ENCODE measurements around the gene SLC9A8. TPM values are rescaled to one million over a fixed set of nuclear protein-coding genes. Genes with fewer than 3 reads are reported as not detected.

The SLC9A8 gene
- total RNA-seq, 1 experiment from 2014 or later: 6.5 TPM

GRCh38 chr20:49928411-49929141, 115.9 kb downstream of the SLC9A8 start:
- DNase-seq (ENCODE audit: low spot score): peak; percentile 82
- ChIA-PET CTCF (interaction anchor here (0.8 to 1.0 kb wide), 2 partner anchors 12 to 143 kb away, joined by 3 read pairs; no protein-coding TSS in a partner anchor), POLR2A (no interaction called here)
- Mint-ChIP-seq H3K27ac (no peak overlapping the region), H3K27me3 (ENCODE audit: low read depth) (no peaks in the 10 kb centered on the region; the same call in 1 of the 2 replicates), H3K4me1 (peaks cover 4% of the 10 kb centered on the region; the same call in 1 of the 2 replicates), H3K4me3 (no peak overlapping the region), H3K9me3 (peaks cover 5% of the 10 kb centered on the region), H3K36me3 (no peaks in the 10 kb centered on the region)
- peak; percentile 88 for ATAC-seq
- TF ChIP-seq, protein P1, sequence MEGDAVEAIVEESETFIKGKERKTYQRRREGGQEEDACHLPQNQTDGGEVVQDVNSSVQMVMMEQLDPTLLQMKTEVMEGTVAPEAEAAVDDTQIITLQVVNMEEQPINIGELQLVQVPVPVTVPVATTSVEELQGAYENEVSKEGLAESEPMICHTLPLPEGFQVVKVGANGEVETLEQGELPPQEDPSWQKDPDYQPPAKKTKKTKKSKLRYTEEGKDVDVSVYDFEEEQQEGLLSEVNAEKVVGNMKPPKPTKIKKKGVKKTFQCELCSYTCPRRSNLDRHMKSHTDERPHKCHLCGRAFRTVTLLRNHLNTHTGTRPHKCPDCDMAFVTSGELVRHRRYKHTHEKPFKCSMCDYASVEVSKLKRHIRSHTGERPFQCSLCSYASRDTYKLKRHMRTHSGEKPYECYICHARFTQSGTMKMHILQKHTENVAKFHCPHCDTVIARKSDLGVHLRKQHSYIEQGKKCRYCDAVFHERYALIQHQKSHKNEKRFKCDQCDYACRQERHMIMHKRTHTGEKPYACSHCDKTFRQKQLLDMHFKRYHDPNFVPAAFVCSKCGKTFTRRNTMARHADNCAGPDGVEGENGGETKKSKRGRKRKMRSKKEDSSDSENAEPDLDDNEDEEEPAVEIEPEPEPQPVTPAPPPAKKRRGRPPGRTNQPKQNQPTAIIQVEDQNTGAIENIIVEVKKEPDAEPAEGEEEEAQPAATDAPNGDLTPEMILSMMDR (IDR thresholded peaks at IDR 0.05): peak; percentile 93
- TF ChIP-seq, protein P2, sequence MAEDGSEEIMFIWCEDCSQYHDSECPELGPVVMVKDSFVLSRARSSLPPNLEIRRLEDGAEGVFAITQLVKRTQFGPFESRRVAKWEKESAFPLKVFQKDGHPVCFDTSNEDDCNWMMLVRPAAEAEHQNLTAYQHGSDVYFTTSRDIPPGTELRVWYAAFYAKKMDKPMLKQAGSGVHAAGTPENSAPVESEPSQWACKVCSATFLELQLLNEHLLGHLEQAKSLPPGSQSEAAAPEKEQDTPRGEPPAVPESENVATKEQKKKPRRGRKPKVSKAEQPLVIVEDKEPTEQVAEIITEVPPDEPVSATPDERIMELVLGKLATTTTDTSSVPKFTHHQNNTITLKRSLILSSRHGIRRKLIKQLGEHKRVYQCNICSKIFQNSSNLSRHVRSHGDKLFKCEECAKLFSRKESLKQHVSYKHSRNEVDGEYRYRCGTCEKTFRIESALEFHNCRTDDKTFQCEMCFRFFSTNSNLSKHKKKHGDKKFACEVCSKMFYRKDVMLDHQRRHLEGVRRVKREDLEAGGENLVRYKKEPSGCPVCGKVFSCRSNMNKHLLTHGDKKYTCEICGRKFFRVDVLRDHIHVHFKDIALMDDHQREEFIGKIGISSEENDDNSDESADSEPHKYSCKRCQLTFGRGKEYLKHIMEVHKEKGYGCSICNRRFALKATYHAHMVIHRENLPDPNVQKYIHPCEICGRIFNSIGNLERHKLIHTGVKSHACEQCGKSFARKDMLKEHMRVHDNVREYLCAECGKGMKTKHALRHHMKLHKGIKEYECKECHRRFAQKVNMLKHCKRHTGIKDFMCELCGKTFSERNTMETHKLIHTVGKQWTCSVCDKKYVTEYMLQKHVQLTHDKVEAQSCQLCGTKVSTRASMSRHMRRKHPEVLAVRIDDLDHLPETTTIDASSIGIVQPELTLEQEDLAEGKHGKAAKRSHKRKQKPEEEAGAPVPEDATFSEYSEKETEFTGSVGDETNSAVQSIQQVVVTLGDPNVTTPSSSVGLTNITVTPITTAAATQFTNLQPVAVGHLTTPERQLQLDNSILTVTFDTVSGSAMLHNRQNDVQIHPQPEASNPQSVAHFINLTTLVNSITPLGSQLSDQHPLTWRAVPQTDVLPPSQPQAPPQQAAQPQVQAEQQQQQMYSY (CRISPR knock-in tag; IDR thresholded peaks at IDR 0.05): peak; percentile 17; the same call in 1 of the 2 replicates
- TF ChIP-seq, protein P3, sequence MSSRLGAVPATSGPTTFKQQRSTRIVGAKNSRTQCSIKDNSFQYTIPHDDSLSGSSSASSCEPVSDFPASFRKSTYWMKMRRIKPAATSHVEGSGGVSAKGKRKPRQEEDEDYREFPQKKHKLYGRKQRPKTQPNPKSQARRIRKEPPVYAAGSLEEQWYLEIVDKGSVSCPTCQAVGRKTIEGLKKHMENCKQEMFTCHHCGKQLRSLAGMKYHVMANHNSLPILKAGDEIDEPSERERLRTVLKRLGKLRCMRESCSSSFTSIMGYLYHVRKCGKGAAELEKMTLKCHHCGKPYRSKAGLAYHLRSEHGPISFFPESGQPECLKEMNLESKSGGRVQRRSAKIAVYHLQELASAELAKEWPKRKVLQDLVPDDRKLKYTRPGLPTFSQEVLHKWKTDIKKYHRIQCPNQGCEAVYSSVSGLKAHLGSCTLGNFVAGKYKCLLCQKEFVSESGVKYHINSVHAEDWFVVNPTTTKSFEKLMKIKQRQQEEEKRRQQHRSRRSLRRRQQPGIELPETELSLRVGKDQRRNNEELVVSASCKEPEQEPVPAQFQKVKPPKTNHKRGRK (CRISPR knock-in tag; IDR thresholded peaks at IDR 0.05; ENCODE audit: borderline replicate concordance): no peak

DNA sequence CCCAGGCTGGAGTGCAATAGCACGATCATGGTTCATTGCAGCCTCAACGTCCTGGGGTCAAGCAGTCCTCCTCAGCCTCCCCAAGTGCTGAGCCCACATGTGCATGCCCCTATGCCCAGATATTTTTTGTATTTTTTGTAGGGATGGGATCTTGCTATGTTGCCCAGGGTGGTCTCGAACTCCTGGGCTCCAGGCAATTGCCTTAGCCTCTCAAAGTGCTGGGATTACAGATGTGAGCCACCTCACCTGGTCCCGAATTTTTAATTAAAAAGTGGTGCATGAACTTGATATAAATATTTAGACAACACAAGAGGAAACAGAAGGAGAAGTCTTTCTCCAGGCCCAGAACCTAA, 116.5 kb downstream of the SLC9A8 start:
- H3K36me3 Mint-ChIP-seq: no peaks in the 10 kb centered on the region
- DNase-seq (ENCODE audit: low spot score): no peak
- POLR2A ChIA-PET: no interaction called here
- H3K27ac Mint-ChIP-seq: no peak overlapping the region
- no peak for ATAC-seq
- TF ChIP-seq ZNF121 (CRISPR knock-in tag; IDR thresholded peaks at IDR 0.05): peak; percentile 81; the same call in 1 of the 2 replicates
- TF ChIP-seq ZNF263 (CRISPR knock-in tag; IDR thresholded peaks at IDR 0.05; ENCODE audit: low read depth): no peak
- CTCF ChIA-PET: interaction anchor here (0.7 kb wide), 1 partner anchor 117 kb away, joined by 4 read pairs; the partner anchor contains the start of gene SLC9A8
- peaks cover 4% of the 10 kb centered on the region; the same call in 1 of the 2 replicates for H3K4me1 Mint-ChIP-seq
- peaks cover 5% of the 10 kb centered on the region for H3K9me3 Mint-ChIP-seq
- no peaks in the 10 kb centered on the region for H3K27me3 Mint-ChIP-seq (ENCODE audit: low read depth)
- no peak overlapping the region for H3K4me3 Mint-ChIP-seq

DNA sequence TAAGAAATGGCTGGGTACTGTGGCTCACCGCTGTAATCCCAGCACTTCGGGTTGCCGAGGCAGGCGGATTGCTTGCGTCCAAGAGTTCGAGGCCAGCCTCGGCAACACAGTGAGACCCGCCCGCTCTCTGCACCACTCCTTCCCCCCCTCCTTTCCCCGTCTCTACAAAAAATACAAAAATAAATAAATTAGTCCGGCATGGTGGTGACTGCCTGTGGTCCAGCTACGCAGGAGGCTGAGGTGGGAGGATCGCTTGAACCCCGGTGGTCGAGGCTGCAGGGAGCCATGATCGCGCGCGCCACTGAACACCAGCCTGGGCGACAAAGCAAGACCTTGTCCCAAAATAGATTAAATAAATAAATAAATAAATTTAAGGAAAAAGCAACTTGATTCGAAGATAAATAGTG, 123.1 kb downstream of the SLC9A8 start:
- H3K27me3 Mint-ChIP-seq (ENCODE audit: low read depth): no peaks in the 10 kb centered on the region
- H3K4me1 Mint-ChIP-seq: peaks cover 25% of the 10 kb centered on the region
- peaks cover 10% of the 10 kb centered on the region for H3K36me3 Mint-ChIP-seq

More for the DNA sequence above, 123.1 kb downstream of the SLC9A8 start:
- ATAC-seq: no peak
- ChIA-PET POLR2A (interaction anchor here (0.6 kb wide), 1 partner anchor 28 kb away, joined by 6 read pairs; no protein-coding TSS in a partner anchor), CTCF (interaction anchor here (0.8 to 2.2 kb wide), 9 partner anchors 12 to 394 kb away, joined by 3 to 8 read pairs (median 4); no protein-coding TSS in a partner anchor)
- DNase-seq (ENCODE audit: low spot score): no peak
- H3K4me3 Mint-ChIP-seq: no peak overlapping the region; the same call in 1 of the 2 replicates
- TF ChIP-seq CBFB (CRISPR knock-in tag; IDR thresholded peaks at IDR 0.05; ENCODE audit: low read depth) (no peak), NFYB (CRISPR knock-in tag; conservative IDR thresholded peaks at IDR 0.05; ENCODE audit: low read depth) (no peak), TEAD1 (CRISPR knock-in tag; IDR thresholded peaks at IDR 0.05) (no peak), USF1 (CRISPR knock-in tag; IDR thresholded peaks at IDR 0.05) (no peak), GRHL2 (CRISPR knock-in tag; IDR thresholded peaks at IDR 0.05; ENCODE audit: insufficient replicate concordance, severe bottlenecking) (no peak), ZNF121 (CRISPR knock-in tag; IDR thresholded peaks at IDR 0.05) (no peak), ZNF532 (CRISPR knock-in tag; IDR thresholded peaks at IDR 0.05; ENCODE audit: borderline replicate concordance) (no peak), NFATC4 (CRISPR knock-in tag; IDR thresholded peaks at IDR 0.05) (no peak), NFE2L1 (CRISPR knock-in tag; IDR thresholded peaks at IDR 0.05) (no peak), JUN (CRISPR knock-in tag; IDR thresholded peaks at IDR 0.05) (no peak), ZBTB21 (CRISPR knock-in tag; IDR thresholded peaks at IDR 0.05; ENCODE audit: borderline replicate concordance) (no peak)
- H3K27ac Mint-ChIP-seq: no peak overlapping the region
- H3K9me3 Mint-ChIP-seq: no peaks in the 10 kb centered on the region
